GM19455 (cell line): ENCODE data around the gene HDAC3.
A peak's percentile ranks its signal among the peaks of the same experiment; 100 is the strongest.

Experiments used
- ATAC-seq: cut with Tn5 transposase; IDR thresholded peaks from one replicate; pipeline ENCODE4 v1.9.1; 2021; ENCODE audit not compliant: unreplicated experiment

HDAC3 gene

DNA sequence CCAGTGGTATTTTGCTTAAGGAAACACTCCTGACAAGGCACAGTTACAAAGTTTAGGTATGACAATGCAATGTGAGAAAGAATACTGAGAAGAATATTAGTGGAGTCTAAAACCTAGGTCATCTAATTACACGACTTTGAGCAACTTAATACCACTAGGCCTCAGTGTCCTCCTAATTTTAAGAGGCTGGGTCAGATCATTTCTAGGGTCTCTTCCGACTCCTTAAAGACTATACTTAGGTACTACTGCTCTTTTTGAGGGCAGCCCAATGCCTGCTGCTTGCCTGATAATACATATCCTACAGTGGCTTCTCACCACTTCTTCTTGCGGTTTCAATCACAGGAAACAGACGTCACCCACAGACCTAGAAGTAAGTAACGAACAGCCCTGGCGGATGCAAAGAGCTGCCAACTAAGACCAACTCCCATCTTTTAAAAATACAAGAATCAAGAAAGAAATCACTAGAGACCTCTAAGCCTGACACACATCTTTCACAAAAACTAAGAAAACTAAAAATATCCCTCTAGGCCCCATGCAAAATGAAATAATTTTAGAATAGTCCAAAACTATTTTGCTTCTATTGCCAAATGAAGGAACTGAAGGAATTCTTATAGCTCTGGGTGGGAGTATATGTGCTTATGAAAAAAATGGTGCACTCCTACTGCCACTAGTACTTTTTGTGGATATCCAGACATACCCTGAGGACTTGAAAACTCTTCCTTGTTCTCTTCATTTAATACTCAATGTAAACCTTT is 30.9 kb downstream of the HDAC3 start:
- peak; percentile 97 for ATAC-seq

DNA sequence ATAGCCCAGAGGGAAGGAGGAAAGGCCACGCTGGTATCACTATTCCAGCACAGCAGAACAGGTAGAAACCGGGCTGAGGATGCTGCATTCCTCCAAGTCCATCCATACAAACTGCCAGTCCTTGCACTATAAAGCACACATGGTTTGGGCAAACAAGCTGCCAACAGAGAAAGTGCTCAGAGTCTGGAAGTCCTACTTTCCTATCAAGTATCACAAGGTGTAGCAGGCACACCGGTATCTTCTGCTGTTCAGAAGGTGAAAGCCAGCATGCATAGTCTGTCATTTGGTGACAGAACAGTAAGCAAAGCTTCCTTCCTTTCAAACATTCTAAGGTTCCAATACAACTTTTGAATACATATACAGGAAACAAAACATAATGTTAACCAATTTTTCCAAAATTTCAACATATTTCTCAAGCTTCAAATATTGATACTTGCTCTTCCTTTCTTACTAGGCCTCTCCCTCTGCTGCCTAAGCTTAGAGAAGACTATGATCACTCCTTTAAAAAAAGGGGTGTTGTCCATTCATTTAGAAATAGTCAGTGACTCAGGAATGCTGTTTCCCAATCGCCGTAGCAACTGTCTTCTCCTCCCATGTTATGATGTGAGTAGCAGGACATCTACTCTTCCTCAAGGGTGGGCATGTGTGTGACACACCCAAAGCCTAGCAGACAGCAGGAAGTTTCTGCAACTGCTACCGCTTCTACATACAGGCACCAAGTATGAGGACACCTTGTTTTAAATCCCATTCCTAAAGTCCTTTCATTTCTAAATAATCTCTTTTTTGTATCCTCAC is 32.5 kb downstream of the HDAC3 start:
- ATAC-seq = no peak

DNA sequence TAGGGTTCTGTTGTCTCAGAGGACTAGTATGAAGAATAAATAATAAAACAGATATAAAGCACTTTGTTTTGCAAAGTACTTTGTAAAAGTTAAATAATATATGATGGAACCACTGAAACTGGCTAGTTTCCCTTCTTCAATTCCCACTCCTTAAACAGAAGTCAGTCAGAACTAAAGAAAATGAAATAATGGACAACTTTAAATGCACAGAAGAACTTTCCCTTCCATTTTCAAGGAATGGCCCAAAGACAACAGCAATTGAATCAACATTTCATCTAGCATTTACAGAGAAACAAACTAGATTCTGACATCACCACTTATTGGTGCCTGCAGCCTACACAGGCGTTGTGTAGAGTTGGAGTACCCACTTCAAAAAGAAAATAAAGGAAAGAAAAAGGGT is 34.0 kb downstream of the HDAC3 start:
- no peak for ATAC-seq

DNA sequence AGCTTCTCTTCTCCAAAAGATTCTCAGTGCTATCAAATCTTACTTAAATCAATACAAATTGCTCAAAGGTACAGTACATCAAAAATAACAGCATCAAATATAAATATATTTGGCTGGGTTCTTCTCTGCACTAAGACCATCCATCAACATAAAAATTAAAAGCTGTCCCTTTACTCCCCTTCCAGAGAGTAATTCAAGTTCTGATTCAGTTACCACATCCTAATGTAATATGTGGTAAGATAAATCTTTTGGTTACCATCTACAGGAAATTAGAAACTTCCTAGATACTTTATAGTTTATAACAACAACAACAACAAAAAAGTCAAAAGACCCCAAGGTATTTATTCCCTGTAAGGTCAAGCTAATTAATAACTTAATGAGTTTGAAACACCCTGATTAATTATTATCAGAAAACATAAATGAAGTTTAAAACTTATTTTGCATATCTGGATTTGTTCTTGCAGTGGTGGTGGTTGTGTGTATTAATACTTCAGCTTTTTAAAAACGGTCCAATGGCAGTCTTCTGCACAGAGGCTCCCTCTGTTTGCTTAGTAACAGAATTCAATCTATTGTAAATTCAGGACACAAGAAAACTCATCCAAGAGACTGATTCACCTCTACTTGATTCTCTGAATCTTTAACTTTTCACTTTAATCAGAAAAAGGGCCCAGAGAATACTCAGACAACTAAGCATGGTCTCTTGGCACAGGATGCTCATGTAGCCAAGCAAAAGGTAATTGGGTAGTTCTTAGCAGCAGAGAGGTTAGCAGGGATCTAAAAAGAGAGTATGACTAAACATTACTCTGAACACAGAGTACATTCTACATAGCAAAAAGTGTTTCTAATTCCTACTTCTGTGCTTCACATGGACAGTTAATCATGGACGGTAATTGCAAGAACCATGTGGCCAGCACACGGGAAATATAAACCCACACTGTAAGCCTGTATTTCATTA is 38.0 kb downstream of the HDAC3 start:
- no peak for ATAC-seq

DNA sequence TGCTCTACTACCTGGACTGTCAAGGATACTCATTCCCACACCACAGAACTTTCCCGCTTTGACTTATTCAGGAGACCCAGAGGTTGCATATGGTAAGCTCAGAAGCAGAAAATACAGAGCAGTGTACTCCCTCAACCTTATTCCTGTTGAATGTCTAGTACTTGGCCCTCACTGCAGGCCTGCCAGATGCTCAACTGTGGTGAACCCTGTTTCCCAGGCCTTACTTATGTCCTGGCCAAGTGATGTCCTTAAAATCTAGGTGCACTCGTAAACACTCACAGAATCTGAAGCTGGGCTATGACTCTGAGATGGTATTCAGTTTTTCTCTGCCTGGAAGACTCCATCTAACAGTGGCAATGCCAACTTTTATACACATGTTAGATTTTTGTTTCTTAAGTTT is 38.8 kb downstream of the HDAC3 start:
- ATAC-seq = no peak

DNA sequence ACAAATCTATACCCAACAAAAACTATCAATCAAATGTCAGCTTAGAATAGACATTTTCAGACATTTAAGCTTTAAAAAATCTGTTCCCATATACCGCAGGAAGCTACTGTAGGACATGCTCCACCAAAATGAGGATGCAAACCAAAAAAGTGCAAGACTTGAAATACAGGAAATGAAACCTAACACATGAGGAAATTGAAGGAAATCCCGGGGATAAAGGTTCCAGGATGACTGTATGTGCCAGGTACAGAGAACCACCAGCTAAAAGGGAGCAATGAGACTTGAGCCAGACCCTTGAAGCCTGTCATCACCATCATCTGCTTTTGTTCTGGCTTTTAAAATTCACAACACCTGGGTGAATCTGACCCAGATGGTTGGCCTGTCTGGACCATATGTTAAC is 39.3 kb downstream of the HDAC3 start:
- no peak for ATAC-seq

DNA sequence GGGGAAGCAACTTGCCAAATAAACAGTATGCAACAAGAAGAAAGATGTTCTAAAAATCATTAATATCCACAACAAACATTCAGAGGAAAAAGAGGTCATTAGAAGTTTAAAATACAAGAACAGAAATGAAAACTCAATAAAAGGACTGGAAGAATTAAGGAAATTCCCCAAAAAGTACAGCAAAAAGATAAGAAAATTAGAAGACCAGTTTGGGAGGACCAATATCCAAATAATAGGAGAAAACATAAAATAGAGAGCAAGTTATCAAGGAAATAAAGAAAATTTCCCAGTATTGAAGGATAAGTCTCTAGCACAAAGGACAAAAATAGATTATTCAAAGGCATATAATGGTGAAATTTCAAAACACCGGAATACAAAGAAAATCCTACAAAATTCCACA is 39.8 kb downstream of the HDAC3 start:
- no peak for ATAC-seq

DNA sequence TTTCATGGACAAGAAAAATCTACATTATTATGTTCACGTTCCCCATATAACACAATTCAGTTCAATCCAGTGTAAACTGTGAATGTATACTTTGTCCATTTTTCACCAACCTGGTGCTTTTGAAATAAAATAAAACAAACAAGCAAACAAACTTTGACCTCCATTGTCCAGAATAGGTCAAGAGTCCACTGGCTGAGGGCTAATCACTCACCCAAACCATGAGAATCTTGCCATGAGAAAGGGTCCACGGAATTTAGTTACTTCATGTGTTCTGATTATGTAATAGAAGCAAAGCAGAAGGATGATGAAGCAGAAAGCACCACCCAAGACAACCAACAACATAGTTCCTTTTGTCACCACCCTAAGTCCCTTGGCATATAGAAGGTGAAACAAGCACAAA is 46.5 kb downstream of the HDAC3 start:
- no peak for ATAC-seq

DNA sequence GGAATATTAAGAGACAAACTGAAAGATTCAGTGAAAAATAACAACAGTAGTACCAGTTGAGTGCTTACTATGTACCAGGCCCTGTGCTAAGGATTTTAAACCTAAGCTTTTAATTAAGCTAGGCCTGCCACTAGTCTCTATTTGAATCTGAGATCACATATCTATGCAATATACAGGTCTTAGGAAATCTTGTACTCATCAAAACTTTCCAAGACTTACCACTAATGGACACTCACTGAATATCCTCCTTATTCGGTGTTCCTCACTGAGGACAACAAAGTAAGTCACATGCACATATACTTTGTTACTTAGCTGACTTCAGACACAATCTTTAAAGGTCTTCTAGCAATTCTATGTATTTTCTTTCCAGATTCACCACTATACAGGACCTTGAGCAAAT is 50.4 kb downstream of the HDAC3 start:
- no peak for ATAC-seq

DNA sequence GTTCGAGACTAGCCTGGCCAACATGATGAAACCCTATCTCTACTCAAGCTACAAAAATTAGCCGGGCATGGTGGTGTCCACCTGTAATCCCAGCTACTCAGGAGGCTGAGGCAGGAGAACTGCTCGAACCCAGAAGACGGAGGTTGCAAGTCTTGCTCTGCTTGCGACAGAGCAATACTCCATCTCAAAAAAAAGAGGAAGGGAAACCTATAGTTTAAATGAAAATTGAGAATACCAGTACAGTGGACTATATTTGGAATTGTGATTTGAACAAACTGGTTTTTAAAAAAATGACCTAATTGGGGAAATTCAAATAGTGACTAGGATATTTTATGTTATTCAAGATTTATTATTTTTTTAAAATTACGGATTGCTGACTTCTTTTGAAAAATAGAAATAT is 51.1 kb downstream of the HDAC3 start:
- no peak for ATAC-seq

DNA sequence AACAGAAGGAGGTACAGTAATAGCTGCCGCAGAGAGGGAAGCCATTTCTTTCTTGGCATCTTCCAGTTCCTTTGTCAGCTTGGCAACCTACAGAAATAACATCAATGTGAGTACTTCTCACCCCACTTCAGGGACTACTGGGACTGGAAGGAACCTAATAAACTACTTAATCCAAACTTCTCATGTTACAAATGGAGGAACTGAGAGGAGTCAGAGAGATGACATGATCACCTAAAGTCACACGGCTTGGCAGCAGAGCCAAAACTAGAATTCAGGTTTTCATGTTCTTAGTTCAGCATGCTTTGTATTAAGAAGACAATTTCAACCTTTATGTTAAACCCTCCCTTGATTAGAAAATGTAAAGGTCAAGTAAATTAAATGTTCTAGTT is 62.5 kb downstream of the HDAC3 start:
- ATAC-seq = no peak

DNA sequence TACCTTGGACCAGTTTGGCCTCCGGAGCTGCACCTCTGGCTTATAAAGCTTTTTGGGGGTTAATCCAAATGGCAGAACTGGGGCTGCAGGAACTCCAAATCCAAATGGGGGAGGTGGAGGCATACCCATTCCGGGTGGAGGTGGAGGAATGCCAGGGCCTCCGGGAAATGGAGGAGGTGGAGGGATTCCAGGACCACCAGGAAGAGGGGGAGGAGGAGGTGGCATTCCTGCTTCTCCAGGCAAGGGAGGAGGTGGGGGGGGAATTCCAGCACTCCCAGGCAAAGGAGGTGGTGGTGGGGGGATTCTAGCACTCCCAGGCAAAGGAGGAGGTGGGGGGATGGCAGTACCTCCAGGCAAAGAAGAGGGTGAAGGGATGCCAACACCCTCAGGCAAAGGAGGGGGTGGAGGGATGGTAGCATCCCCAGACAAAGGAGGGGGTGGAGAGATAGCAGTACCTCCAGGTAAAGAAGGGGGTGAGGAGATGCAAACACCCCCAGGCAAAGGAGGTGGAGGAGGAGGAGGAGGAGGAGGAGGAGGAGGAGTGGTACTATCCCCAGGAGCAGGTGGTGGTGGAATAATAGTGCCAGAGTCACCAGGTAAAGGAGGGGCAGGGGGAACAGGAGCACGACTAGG is 63.0 kb downstream of the HDAC3 start:
- ATAC-seq = no peak
